Sigmoid colon (tissue), 7 donors: Measurements from ENCODE around the gene SNX27. TPM values are rescaled to one million over a fixed set of nuclear protein-coding genes. Genes with fewer than 3 reads are reported as not detected.

Experiments
- DNase-seq: peaks from one replicate; pipeline ENCODE4 v3.0.0-alpha.2; 2019
- H3K27ac ChIP-seq, 4 donors: fragments of 200-600 bp; sonication (generic); one replicate each; pipeline ENCODE4 v1.5.1; 2016 to 2019; ENCODE audit warnings: mild to moderate bottlenecking in 1 of 4
- H3K27me3 ChIP-seq, 3 donors: fragments of 200-600 bp; sonication (generic); one replicate each; pipeline ENCODE4 v1.5.1; 2019; ENCODE audit warnings: mild to moderate bottlenecking in 1 of 3
- H3K36me3 ChIP-seq, 4 donors: fragments of 200-600 bp; sonication (generic); one replicate each; pipeline ENCODE4 v1.5.1; 2016 to 2019
- H3K4me1 ChIP-seq, 4 donors: fragments of 200-600 bp; sonication (generic); one replicate each; pipeline ENCODE4 v1.5.1; 2017 to 2019
- H3K4me3 ChIP-seq, 4 donors: fragments of 200-600 bp; sonication (generic); one replicate each; pipeline ENCODE4 v1.5.1; 2017 to 2019; ENCODE audit warnings: mild to moderate bottlenecking in 2 of 4, moderate library complexity in 1 of 4
- H3K9me3 ChIP-seq, 4 donors: fragments of 200-600 bp in 3 of 4; sonication (generic) in 3 of 4; one replicate each; pipeline versions ENCODE4 v1.5.1 to v1.6.1; 2013 to 2019
- EP300 ChIP-seq, 4 donors: sonication (generic); formaldehyde crosslinking; IDR thresholded peaks; one replicate each; pipeline ENCODE4 v1.6.1; 2017; ENCODE audit warnings: antibody characterized with exemption in 4 of 4
- POLR2A ChIP-seq, 2 donors: fragments of 450-650 bp; IDR thresholded peaks; one replicate each; pipeline ENCODE4 v1.6.1; 2016; ENCODE audit warnings: antibody characterized with exemption in 2 of 2, mild to moderate bottlenecking in 2 of 2, moderate library complexity in 2 of 2
- POLR2AphosphoS5 ChIP-seq, 4 donors: sonication (generic); formaldehyde crosslinking; IDR thresholded peaks; one replicate each; pipeline ENCODE4 v1.6.1; 2017; ENCODE audit warnings: antibody characterized with exemption in 4 of 4
- WGBS, 2 donors: extraction: QIAGEN DNeasy Blood & Tissue Kit; methylation state at CpG; one replicate each; pipeline ENCODE4 v1.1.7; 2013; 5-methylcytosine and 5-hydroxymethylcytosine counted together
- intact Hi-C: fragments of 100-400 bp; cut with DNase I; formaldehyde crosslinking; loops from one replicate; pipeline ENCODE4 v1.15.1; 2023
- polyA plus RNA-seq, 3 donors: library from polyadenylated mRNA; stranded (reverse); fragments of 200-250 nt; gene quantifications; one replicate each; pipeline ENCODE4 v1.2.3, GENCODE V29; 2013
- total RNA-seq, 4 donors: library from RNA; depleted of rRNA; stranded (reverse); fragments of >200 nt; gene quantifications; one replicate each; pipeline ENCODE4 v1.1.0, GENCODE V29; 2016
- TF ChIP-seq, protein P1 (sequence below), 4 experiments: fragments of 450-650 bp in 3 of 4; fragments of 200-600 bp in 1 of 4; IDR thresholded peaks; one replicate each; pipeline ENCODE4 v1.5.1; 2016 to 2019; ENCODE audit warnings: antibody characterized with exemption in 4 of 4, mild to moderate bottlenecking in 3 of 4, moderate library complexity in 2 of 4
- donor health status: healthy with polysubstance abuse.
- donor health status: Bipolar disorder and iron deficiency.
- donor health status: healthy.

The SNX27 gene
- total and polyA plus RNA-seq, 7 donors, result 3.6 to 59.0 (median 49.0) TPM

DNA sequence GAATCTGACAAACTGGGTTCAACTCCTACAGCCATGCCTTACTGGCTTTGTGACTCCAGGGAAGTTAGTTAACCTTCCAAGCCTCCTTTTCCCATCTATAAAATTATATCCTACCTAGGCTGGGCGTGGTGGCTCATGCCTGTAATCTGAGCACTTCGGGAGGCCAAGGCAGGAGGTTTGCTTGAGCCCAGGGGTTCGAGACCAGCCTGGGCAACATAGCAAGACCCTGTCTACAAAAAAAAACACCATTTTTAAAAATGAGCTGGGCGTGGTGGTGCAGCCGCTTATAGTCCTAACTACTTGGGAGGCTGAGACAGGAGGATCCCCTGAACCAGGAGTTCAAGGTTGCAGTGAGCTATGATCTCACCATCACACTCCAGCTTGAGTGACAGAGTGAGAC, 89.7 kb downstream of the SNX27 start:
- Histone ChIP-seq H3K4me3 (no peak overlapping the region), H3K9me3 (no peaks in the 10 kb centered on the region), H3K27ac (no peak overlapping the region), H3K4me1 (no peaks in the 10 kb centered on the region), H3K36me3 (peaks cover 16 to 56% (median 33%) of the 10 kb centered on the region in 4 donors), H3K27me3 (no peaks in the 10 kb centered on the region)
- TF ChIP-seq, protein P1, sequence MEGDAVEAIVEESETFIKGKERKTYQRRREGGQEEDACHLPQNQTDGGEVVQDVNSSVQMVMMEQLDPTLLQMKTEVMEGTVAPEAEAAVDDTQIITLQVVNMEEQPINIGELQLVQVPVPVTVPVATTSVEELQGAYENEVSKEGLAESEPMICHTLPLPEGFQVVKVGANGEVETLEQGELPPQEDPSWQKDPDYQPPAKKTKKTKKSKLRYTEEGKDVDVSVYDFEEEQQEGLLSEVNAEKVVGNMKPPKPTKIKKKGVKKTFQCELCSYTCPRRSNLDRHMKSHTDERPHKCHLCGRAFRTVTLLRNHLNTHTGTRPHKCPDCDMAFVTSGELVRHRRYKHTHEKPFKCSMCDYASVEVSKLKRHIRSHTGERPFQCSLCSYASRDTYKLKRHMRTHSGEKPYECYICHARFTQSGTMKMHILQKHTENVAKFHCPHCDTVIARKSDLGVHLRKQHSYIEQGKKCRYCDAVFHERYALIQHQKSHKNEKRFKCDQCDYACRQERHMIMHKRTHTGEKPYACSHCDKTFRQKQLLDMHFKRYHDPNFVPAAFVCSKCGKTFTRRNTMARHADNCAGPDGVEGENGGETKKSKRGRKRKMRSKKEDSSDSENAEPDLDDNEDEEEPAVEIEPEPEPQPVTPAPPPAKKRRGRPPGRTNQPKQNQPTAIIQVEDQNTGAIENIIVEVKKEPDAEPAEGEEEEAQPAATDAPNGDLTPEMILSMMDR (IDR thresholded peaks at IDR 0.05), result no peak
- TF ChIP-seq POLR2A (IDR thresholded peaks at IDR 0.05) (no peak), EP300 (IDR thresholded peaks at IDR 0.05) (no peak), POLR2AphosphoS5 (IDR thresholded peaks at IDR 0.05) (no peak)
- 91 to 95% methylated on average over 5 of the region's 5 CpGs for WGBS, 2 donors
- no peak for DNase-seq
- intact Hi-C loops, result no loop called here

DNA sequence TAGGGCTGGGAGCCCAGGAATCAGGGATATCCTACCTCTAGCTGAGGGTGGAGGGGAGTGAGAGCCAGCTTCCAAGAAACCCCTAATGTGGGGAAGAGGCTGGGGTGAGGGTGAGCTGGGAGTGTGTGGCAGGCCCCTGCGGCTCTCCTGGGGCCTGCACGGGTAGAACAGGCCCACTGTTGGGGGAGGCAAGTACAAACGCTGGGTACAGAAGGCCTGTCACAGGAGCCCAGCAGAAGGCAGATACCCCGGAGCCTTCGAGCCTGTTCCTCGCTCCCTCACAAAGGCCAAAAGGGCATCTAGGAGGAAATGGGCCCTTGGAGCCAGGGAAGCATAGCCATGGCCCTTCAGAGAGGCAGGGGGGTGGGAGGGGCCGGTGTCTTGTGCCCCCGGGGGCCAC, 91.1 kb downstream of the SNX27 start:
- H3K27me3 ChIP-seq, result no peaks in the 10 kb centered on the region
- WGBS, 2 donors, result 52 to 75% methylated on average over 8 of the region's 8 CpGs
- no peak overlapping the region for H3K27ac ChIP-seq
- peaks cover 16 to 42% (median 26%) of the 10 kb centered on the region in 4 donors for H3K36me3 ChIP-seq
- no peaks in the 10 kb centered on the region for H3K9me3 ChIP-seq
- H3K4me3 ChIP-seq, result no peak overlapping the region
- intact Hi-C loops, result no loop called here
- TF ChIP-seq, protein P1 (IDR thresholded peaks at IDR 0.05), result no peak
- TF ChIP-seq POLR2AphosphoS5 (IDR thresholded peaks at IDR 0.05) (no peak), EP300 (IDR thresholded peaks at IDR 0.05) (no peak), POLR2A (IDR thresholded peaks at IDR 0.05) (no peak)
- H3K4me1 ChIP-seq, result no peaks in the 10 kb centered on the region
- DNase-seq, result no peak

DNA sequence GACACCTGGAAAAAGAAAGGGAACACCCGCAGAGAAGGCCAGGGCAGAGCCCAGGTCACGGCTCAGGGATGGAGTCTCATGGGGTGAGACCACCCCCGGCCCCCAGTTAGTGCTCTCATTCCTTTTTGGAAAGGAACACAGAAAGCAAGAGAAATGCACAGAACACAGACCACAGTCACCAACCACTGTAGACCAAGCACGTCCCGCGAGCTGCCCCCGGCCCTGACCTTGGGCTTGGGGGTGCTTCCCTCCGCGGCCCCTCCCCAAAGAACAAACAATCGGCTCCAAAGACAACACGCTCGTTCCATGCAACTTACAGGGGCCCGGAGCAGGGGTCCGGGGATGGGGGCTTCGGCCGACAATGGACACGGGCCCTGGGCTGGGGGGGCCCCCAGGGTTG, 92.0 kb downstream of the SNX27 start:
- Histone ChIP-seq H3K4me1 (no peaks in the 10 kb centered on the region), H3K4me3 (no peak overlapping the region), H3K9me3 (no peaks in the 10 kb centered on the region), H3K27ac (no peak overlapping the region), H3K36me3 (peaks cover 9 to 33% (median 22%) of the 10 kb centered on the region in 4 donors), H3K27me3 (no peaks in the 10 kb centered on the region)
- intact Hi-C loops, result no loop called here
- 63 to 72% methylated on average over 17 of the region's 17 CpGs for whole genome bisulfite sequencing, 2 donors
- no peak for DNase-seq
- TF ChIP-seq, protein P1 (IDR thresholded peaks at IDR 0.05), result no peak
- TF ChIP-seq POLR2A (IDR thresholded peaks at IDR 0.05) (no peak), EP300 (IDR thresholded peaks at IDR 0.05) (no peak), POLR2AphosphoS5 (IDR thresholded peaks at IDR 0.05) (no peak)

GRCh38 chr1:151704246-151704645, 92.4 kb downstream of the SNX27 start:
- intact Hi-C loops, result no loop called here
- 81 to 85% methylated on average over 4 of the region's 4 CpGs for WGBS, 2 donors
- TF ChIP-seq POLR2AphosphoS5 (IDR thresholded peaks at IDR 0.05) (no peak), EP300 (IDR thresholded peaks at IDR 0.05) (no peak), POLR2A (IDR thresholded peaks at IDR 0.05) (no peak)
- TF ChIP-seq, protein P1 (IDR thresholded peaks at IDR 0.05), result no peak

DNA sequence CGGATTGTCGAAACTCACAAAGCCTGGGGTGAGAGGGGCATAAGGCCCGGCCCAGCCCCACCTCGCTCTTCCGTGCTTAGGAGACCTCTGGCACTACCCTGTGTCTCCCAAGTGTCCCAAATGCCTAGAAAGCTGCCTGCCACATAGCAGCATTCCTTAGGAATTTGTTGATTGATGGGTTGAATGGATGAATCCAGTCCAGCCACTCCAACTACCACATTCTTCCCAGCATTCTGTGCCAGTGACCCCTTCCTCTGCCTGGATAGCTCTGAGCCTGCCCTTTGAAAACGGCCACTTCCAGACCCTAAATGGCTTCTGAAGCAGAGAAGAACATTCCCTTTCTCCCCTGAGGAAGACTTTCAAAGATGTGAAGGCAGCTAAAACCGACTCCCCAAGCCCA, 93.3 kb downstream of the SNX27 start:
- no peaks in the 10 kb centered on the region for H3K9me3 ChIP-seq
- TF ChIP-seq POLR2A (IDR thresholded peaks at IDR 0.05), result no peak
- TF ChIP-seq, protein P1 (IDR thresholded peaks at IDR 0.05), result no peak
- no peak for TF ChIP-seq EP300 (IDR thresholded peaks at IDR 0.05)
- no peak for TF ChIP-seq POLR2AphosphoS5 (IDR thresholded peaks at IDR 0.05)
- intact Hi-C loops, result no loop called here
- no peak overlapping the region for H3K4me3 ChIP-seq
- 92 to 94% methylated on average over 7 of the region's 7 CpGs for WGBS, 2 donors
- no peak for DNase-seq
- H3K27ac ChIP-seq, result no peak overlapping the region
- H3K27me3 ChIP-seq, result no peaks in the 10 kb centered on the region
- peaks cover 0 to 20% (median 11%) of the 10 kb centered on the region in 4 donors for H3K36me3 ChIP-seq
- H3K4me1 ChIP-seq, result no peaks in the 10 kb centered on the region

More at GRCh38 chr1:151704246-151704645, 92.4 kb downstream of the SNX27 start:
- no peaks in the 10 kb centered on the region for H3K27me3 ChIP-seq
- no peak for DNase-seq
- no peaks in the 10 kb centered on the region for H3K9me3 ChIP-seq
- no peak overlapping the region for H3K27ac ChIP-seq
- H3K4me1 ChIP-seq, result no peaks in the 10 kb centered on the region
- no peak overlapping the region for H3K4me3 ChIP-seq
- peaks cover 5 to 29% (median 17%) of the 10 kb centered on the region in 4 donors for H3K36me3 ChIP-seq
